ENCODE measurements around the gene DECR2. TPM values are rescaled to one million over a fixed set of nuclear protein-coding genes. Genes with fewer than 3 reads are reported as not detected.

DECR2 gene
- total RNA-seq, 1 donor from 2014 or later: 10.1 TPM

GRCh38 chr16:379961-380761 is 21.5 kb upstream of the DECR2 start:
- ATAC-seq (no peak), DNase-seq (no peak)
- peaks cover 50% of the 10 kb centered on the region for H3K4me1 ChIP-seq
- H3K27me3 ChIP-seq (ENCODE audit: low read depth): no peaks in the 10 kb centered on the region
- intact Hi-C loops (cut with DNase I): no loop called here
- H3K9me3 ChIP-seq: no peaks in the 10 kb centered on the region
- peak overlapping the region; percentile 84 for H3K27ac ChIP-seq
- TF ChIP-seq CTCF (IDR thresholded peaks at IDR 0.05): no peak
- H3K36me3 ChIP-seq: peaks cover 23% of the 10 kb centered on the region
- H3K4me3 ChIP-seq: peak overlapping the region; percentile 91

GRCh38 chr16:380762-381011 is 21.0 kb upstream of the DECR2 start:
- peaks cover 20% of the 10 kb centered on the region for H3K36me3 ChIP-seq
- H3K4me1 ChIP-seq: peaks cover 50% of the 10 kb centered on the region
- H3K4me3 ChIP-seq: peak overlapping the region; percentile 91
- peak overlapping the region; percentile 84 for H3K27ac ChIP-seq
- no peak for TF ChIP-seq CTCF (IDR thresholded peaks at IDR 0.05)
- DNase-seq (peak; percentile 51), ATAC-seq (peak; percentile 5 to 30)
- intact Hi-C loops (cut with DNase I): no loop called here
- H3K27me3 ChIP-seq (ENCODE audit: low read depth): no peaks in the 10 kb centered on the region
- H3K9me3 ChIP-seq: no peaks in the 10 kb centered on the region

- ATAC-seq (peak; percentile 31 to 33), DNase-seq (peak; percentile 67)
- Histone ChIP-seq H3K27me3 (ENCODE audit: low read depth) (no peaks in the 10 kb centered on the region), H3K4me1 (peaks cover 50% of the 10 kb centered on the region), H3K36me3 (peaks cover 15% of the 10 kb centered on the region), H3K9me3 (no peaks in the 10 kb centered on the region), H3K4me3 (peak overlapping the region; percentile 91), H3K27ac (peak overlapping the region; percentile 84)
- intact Hi-C loops (cut with DNase I): no loop called here
- no peak for TF ChIP-seq CTCF (IDR thresholded peaks at IDR 0.05)
Observed at GRCh38 chr16:381012-381788, 20.5 kb upstream of the DECR2 start.

GRCh38 chr16:381789-382717 is 19.6 kb upstream of the DECR2 start, which contains the start of gene PGAP6:
PGAP6 (minus strand) TSS chr16:381978; CDS start chr16:381821, 157 bp downstream.
- peak; percentile 72 for DNase-seq
- H3K36me3 ChIP-seq: peaks cover 6% of the 10 kb centered on the region
- H3K4me1 ChIP-seq: peaks cover 50% of the 10 kb centered on the region
- ATAC-seq: peak; percentile 71 to 81
- H3K27ac ChIP-seq: peak within 1 kb of the TSS; percentile 84
- no peaks in the 10 kb centered on the region for H3K27me3 ChIP-seq (ENCODE audit: low read depth)
- no peak for TF ChIP-seq CTCF (IDR thresholded peaks at IDR 0.05)
- H3K9me3 ChIP-seq: no peaks in the 10 kb centered on the region
- intact Hi-C loops (cut with DNase I): no loop called here
- peak within 1 kb of the TSS; percentile 95 for H3K4me3 ChIP-seq
